Esophagus squamous epithelium (tissue), 5 donors: ENCODE results near the gene OR4E2. TPM values are rescaled to one million over a fixed set of nuclear protein-coding genes. Genes with fewer than 3 reads are reported as not detected.
A peak's percentile ranks its signal among the peaks of the same experiment; 100 is the strongest.

Experiments used
- DNase-seq: peaks from one replicate; lab custom pipeline; 2025; lab: John Stamatoyannopoulos, UW
- H3K27ac ChIP-seq, 4 donors: fragments of 200-600 bp; sonication (generic); one replicate each; pipeline ENCODE4 v1.5.1; 2016 to 2019; ENCODE audit warnings: mild to moderate bottlenecking in 1 of 4
- H3K27me3 ChIP-seq, 4 donors: fragments of 200-600 bp; sonication (generic); 1 replicate in 3 of 4; 2 replicates in 1 of 4; pipeline versions ENCODE4 v1.5.1 to v1.6.0; 2017 to 2021; ENCODE audit warnings: antibody characterized with exemption in 1 of 4
- H3K36me3 ChIP-seq, 3 donors: fragments of 200-600 bp; sonication (generic); one replicate each; pipeline ENCODE4 v1.5.1; 2016 to 2019
- H3K4me1 ChIP-seq, 3 donors: fragments of 200-600 bp; sonication (generic); one replicate each; pipeline ENCODE4 v1.5.1; 2017 to 2019
- H3K4me3 ChIP-seq, 4 donors: fragments of 200-600 bp; sonication (generic); 1 replicate in 3 of 4; 2 replicates in 1 of 4; pipeline ENCODE4 v1.5.1; 2016 to 2019; ENCODE audit warnings: mild to moderate bottlenecking in 2 of 4, moderate library complexity in 1 of 4
- H3K9me3 ChIP-seq, 3 donors: fragments of 200-600 bp; sonication (generic); one replicate each; pipeline ENCODE4 v1.5.1; 2016 to 2019
- CTCF ChIP-seq, 6 experiments: fragments of 450-650 bp in 4 of 6; fragments of 200-600 bp in 2 of 6; sonication (generic) in 2 of 6; IDR thresholded peaks; one replicate each; pipeline ENCODE4 v1.5.1; 2016 to 2019; ENCODE audit warnings: antibody characterized with exemption in 6 of 6, mild to moderate bottlenecking in 4 of 6, moderate library complexity in 4 of 6
- POLR2A ChIP-seq, 4 donors: fragments of 450-650 bp; IDR thresholded peaks; one replicate each; pipeline ENCODE4 v1.6.1; 2017; ENCODE audit warnings: antibody characterized with exemption in 4 of 4, mild to moderate bottlenecking in 4 of 4, moderate library complexity in 3 of 4
- WGBS, 2 donors: methylation state at CpG; one replicate each; pipeline ENCODE4 v1.1.5; 2018; 5-methylcytosine and 5-hydroxymethylcytosine counted together
- intact Hi-C: fragments of 100-400 bp; cut with DNase I; formaldehyde crosslinking; loops from one replicate; pipeline ENCODE4 v1.15.0; 2022
- total RNA-seq, 4 donors: library from RNA; depleted of rRNA; stranded (reverse); fragments of >200 nt; gene quantifications; one replicate each; pipeline ENCODE4 v1.1.0, GENCODE V29; 2016
- donor health status: DM: yes; HTN: yes; CAD: no.

The OR4E2 gene
- total RNA-seq, 4 donors from 2014 or later = not detected

GRCh38 chr14:21631084-21631483, 22.6 kb upstream of the OR4E2 start:
- no peaks in the 10 kb centered on the region for H3K9me3 ChIP-seq
- H3K4me1 ChIP-seq = peaks cover 0 to 10% (median 0%) of the 10 kb centered on the region in 3 donors
- no peaks in the 10 kb centered on the region for H3K36me3 ChIP-seq
- H3K27me3 ChIP-seq = no peaks in the 10 kb centered on the region
- no peak overlapping the region for H3K4me3 ChIP-seq
- intact Hi-C loops = no loop called here
- peak overlapping the region in 2 of 4 donors; percentile 47 to 55 for H3K27ac ChIP-seq
- TF ChIP-seq POLR2A (IDR thresholded peaks at IDR 0.05) (no peak), CTCF (IDR thresholded peaks at IDR 0.05) (no peak)
- 13 to 18% methylated on average over 3 of the region's 3 CpGs for WGBS, 2 donors
- DNase-seq = no peak

- Histone ChIP-seq H3K4me1 (peaks cover 0 to 10% (median 0%) of the 10 kb centered on the region in 3 donors), H3K27ac (no peak within 1 kb of the TSS), H3K9me3 (no peaks in the 10 kb centered on the region), H3K27me3 (no peaks in the 10 kb centered on the region), H3K4me3 (no peak within 1 kb of the TSS), H3K36me3 (no peaks in the 10 kb centered on the region)
- TF ChIP-seq CTCF (IDR thresholded peaks at IDR 0.05) = no peak
- TF ChIP-seq POLR2A (IDR thresholded peaks at IDR 0.05) = no peak
- DNase-seq = no peak
- WGBS, 2 donors = 64 to 69% methylated on average over 4 of the region's 4 CpGs
- intact Hi-C loops = no loop called here
Measured at GRCh38 chr14:21634840-21635239, 18.8 kb upstream of the OR4E2 start, which contains the start of gene OR10G2. TSS of gene OR10G2 (minus strand) at chr14:21634940. CDS start at chr14:21634842, 98 bp downstream.

GRCh38 chr14:21642683-21643082, 11.0 kb upstream of the OR4E2 start:
- WGBS, 2 donors = 31 to 43% methylated on average over 3 of the region's 3 CpGs
- H3K27ac ChIP-seq = no peak overlapping the region
- TF ChIP-seq CTCF (IDR thresholded peaks at IDR 0.05) = no peak
- TF ChIP-seq POLR2A (IDR thresholded peaks at IDR 0.05) = no peak
- no peaks in the 10 kb centered on the region for H3K27me3 ChIP-seq
- intact Hi-C loops = no loop called here
- no peak overlapping the region for H3K4me3 ChIP-seq
- no peak for DNase-seq
- H3K4me1 ChIP-seq = no peaks in the 10 kb centered on the region
- H3K36me3 ChIP-seq = no peaks in the 10 kb centered on the region
- no peaks in the 10 kb centered on the region for H3K9me3 ChIP-seq

- intact Hi-C loops = no loop called here
- Histone ChIP-seq H3K9me3 (no peaks in the 10 kb centered on the region), H3K36me3 (no peaks in the 10 kb centered on the region), H3K27ac (no peak overlapping the region), H3K27me3 (no peaks in the 10 kb centered on the region), H3K4me1 (no peaks in the 10 kb centered on the region), H3K4me3 (no peak overlapping the region)
- TF ChIP-seq CTCF (IDR thresholded peaks at IDR 0.05) = no peak
- WGBS, 2 donors = 44 to 57% methylated on average over 5 of the region's 5 CpGs
- no peak for DNase-seq
Measured at GRCh38 chr14:21643407-21643806, 10.2 kb upstream of the OR4E2 start.

GRCh38 chr14:21647380-21647779, 6.3 kb upstream of the OR4E2 start:
- Histone ChIP-seq H3K9me3 (no peaks in the 10 kb centered on the region), H3K36me3 (no peaks in the 10 kb centered on the region), H3K4me1 (no peaks in the 10 kb centered on the region), H3K27me3 (no peaks in the 10 kb centered on the region), H3K4me3 (no peak overlapping the region), H3K27ac (no peak overlapping the region)
- DNase-seq = no peak
- no peak for TF ChIP-seq POLR2A (IDR thresholded peaks at IDR 0.05)
- no peak for TF ChIP-seq CTCF (IDR thresholded peaks at IDR 0.05)
- intact Hi-C loops = no loop called here
